ENCODE measurements around the gene BRAF.

DNA sequence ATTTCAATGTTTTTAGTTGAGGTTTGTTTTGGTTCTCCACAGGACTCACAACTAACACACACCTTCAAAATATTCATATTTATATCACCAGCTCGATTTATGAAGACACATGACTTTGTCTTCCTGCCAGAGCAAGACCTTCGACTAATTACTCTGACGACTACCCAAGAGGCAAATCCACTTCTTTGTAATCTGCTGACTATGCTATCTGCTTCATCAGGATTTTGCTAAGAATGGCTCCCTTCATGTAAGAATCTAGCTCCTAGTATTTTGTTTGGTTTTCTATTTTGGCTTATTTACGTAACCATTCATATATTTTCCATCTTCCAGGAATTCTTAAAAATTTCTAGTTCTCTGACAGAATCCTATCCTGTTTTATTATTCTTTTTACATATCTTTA, 93.0 kb downstream of the BRAF start:
- TF ChIP-seq, protein P1, sequence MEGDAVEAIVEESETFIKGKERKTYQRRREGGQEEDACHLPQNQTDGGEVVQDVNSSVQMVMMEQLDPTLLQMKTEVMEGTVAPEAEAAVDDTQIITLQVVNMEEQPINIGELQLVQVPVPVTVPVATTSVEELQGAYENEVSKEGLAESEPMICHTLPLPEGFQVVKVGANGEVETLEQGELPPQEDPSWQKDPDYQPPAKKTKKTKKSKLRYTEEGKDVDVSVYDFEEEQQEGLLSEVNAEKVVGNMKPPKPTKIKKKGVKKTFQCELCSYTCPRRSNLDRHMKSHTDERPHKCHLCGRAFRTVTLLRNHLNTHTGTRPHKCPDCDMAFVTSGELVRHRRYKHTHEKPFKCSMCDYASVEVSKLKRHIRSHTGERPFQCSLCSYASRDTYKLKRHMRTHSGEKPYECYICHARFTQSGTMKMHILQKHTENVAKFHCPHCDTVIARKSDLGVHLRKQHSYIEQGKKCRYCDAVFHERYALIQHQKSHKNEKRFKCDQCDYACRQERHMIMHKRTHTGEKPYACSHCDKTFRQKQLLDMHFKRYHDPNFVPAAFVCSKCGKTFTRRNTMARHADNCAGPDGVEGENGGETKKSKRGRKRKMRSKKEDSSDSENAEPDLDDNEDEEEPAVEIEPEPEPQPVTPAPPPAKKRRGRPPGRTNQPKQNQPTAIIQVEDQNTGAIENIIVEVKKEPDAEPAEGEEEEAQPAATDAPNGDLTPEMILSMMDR (IDR thresholded peaks at IDR 0.05) = no peak
- no peak for TF ChIP-seq POLR2A (IDR thresholded peaks at IDR 0.05)

All from heart left ventricle (tissue), 13 donors.